Limb (tissue), 2 donors: ENCODE data around the gene BMP7.

ENCODE experiments used
- DNase-seq, 2 donors: peaks; one replicate each; pipeline ENCODE4 v3.0.0-alpha.2; 2016; ENCODE audit errors: extremely low spot score in 2 of 2

The BMP7 gene

DNA sequence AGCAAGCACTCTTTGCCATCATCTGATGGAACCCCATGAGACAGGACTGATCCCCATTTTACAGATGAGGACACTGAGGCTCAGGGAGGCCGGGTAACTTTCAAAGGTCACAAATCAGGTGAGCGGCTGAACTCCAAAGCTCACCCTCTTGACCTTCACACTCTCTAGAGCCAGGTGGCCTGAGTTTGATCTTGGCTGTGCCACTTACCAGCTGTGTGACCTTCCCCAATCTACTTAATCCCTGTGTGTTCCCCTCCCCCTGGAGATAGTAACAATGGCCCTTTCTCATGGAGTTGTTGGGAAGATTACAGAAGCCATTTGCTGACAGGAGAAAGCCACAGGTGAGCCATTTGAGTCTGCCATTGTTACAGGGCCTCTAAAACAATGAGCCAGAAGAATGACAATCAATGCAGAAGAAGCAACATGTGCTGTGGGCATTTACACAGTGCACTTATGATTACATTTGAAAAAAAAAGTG lies 34.5 kb downstream of the BMP7 start:
- DNase-seq: no peak

DNA sequence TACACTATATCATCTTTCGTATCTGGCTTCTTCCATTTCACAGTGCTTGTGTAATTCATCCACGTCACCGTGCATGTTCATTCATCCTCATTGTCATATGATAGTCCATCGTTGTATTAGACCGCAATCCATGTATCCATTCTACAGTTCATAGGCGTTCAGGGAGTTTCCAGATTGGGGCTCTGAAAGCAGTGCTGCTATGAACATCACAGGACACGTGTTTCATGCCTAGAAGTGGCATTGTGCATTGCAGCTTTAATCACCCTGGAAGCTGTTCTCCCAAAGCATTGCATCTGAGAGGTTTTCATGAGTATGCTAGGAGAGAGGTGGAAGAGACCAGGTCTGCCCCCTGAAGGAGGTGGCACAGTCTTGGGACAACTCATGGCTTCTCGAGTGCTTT lies 35.3 kb downstream of the BMP7 start:
- no peak for DNase-seq

DNA sequence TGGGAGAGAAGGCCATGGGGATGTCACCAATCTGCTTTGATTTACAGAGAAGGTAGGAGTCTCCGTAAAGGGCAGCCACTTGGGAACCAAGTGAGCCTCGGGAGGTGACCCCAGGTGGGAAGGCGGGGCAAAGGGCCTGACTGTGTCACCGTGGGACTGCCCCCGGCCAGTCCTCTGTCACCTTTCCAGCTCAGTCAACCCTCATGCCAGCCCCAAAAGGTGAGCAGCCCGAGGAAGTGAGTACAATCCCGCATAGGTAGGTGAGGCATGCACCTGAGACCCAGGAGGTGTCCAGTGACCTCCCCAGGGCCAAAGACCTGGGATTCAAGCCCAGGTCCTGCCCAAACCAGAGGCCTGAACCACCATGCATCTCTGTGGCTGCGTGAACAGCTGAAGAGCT lies 36.2 kb downstream of the BMP7 start:
- DNase-seq: no peak

DNA sequence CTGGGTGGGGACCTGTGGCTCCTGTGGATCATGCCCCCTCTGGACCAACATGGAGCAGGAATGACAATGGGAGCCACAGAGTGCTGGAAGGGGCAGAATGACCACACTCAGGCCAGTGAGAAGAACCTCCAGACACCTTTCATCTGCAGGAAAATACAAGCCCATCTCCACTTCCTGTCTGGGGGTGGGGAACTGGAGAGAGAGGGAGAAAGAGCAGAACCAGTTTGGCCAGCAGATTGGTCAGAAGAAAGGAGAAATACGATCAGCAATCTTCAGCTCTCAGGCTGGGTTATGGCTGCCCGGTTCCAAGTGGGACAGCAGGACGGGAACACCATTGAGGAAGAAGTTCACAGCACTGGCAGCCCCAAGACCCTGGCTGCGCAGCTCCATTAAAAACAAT lies 37.0 kb downstream of the BMP7 start:
- DNase-seq: no peak

DNA sequence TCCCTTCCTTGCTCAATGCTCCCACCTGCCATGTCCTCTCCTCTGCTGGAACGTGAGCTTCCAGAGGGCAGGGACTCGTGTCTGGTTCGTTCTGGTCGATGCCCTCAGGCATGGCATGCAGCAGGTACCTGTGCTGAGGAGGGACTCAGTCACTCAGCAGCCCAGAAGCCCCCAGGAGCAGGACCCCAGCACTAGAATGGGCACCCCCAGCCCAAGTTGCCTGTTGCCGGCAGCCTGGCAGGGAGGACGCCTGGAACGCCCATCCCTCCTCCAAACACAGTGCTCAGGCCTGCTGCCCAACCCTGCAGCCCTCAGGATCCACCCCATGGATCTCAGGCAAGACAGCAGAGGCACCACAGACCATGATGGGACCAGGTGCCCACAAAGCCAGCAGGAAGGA lies 40.6 kb downstream of the BMP7 start:
- no peak for DNase-seq

DNA sequence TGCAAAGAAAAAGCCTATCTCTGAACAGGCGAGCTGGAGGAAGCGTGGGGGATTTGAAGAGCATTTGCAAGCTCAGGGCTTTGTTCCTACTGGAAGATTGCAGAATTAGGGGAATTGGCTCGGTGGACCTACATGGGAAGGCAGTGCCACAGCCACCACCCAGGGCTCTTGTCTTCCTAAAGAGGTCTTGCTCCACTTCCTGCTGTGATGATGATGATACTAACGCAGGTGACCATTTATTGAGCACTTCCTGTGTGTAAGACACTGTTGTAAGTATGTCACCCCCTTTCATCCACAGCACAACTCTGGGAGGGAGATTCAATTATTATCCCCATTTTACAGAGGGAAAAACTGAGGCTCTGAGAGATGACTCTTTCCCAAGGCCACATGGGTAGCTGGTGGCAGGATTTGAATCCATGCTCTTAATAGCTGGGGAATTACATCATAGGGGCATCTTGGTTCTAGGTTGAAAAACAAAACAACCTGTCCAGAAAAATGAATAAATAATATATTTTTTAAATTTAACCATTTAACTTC lies 41.2 kb downstream of the BMP7 start:
- no peak for DNase-seq

DNA sequence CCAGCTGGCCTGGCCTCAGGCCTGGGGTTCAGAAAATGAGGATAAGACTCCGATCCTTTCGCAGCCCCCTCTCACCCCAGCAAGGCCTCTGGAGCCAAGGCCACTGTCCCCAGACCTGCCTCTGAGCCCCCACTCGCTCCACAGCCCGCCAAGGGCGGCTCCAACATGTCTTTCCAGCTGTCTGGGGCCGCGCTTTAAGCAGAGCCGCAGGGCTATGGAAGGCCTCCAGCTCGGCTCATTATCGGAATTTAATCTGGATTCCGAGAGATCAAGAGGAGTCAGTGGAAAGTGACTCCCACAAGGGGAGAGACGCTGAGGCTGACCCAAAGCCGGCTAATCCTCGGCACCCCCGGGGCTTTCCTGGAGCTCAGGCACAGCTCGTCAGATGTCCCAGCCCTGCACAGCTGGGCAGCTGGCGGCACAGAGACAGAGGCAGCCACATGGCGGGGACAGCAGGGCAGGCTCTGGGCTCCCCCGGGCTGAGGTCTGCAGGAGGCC lies 41.8 kb downstream of the BMP7 start:
- DNase-seq: peak; percentile 65 to 69

DNA sequence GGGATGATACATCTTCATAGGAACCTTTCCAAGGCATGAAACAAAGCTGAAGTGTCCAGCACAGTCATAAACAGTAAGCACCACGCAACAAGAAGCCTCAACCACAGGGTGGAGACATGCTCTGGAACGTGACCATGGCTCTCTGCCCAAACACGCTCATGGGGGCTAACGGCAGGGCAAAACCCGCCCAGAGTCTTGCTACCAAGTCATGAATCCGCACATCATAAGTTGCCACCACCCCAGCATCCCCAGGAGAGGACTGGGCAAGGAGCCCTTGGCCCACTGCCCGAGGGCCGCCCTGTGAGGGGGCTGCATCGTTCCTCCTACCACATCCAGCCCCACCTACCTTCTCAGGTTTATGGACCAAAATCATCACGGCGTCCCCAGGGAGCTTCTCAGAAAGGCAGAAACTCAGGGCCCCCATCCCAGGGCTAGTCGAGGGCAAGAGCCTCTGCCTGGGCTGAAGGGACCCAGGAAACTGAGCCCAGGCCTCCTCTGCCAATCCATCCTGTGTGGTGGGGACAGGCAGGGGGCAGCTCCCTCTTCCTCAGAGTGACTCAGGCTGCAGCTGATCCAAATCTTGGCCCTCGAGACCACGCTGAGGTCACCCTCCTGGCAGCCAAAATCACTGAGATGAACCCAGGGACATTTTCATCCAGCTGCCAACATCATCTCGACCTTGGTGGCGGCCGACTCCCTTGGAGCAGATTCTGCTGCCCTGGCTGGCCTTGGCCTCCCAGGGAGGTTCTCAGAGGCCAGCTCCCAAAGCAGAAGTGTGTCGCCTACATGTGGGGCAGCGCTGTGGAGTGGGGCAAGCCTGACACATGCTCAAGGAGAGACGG lies 42.6 kb downstream of the BMP7 start:
- DNase-seq: peak; percentile 51 to 61

DNA sequence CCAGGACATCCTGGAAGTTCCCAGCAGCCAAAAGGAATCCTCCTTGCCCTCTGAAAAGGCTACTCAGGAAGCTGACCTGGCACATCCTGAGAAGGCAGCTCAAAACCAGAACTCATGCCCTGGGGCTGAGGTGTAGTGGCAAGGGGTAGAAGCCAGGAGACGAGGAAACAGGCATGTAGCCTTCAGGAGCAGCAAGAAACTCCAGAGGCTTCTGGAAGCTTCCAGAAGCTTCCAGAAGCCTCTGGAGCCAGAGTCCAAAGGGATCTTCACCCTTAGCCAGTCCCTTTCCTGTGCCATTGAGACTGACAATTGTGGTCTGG lies 43.9 kb downstream of the BMP7 start:
- no peak for DNase-seq

DNA sequence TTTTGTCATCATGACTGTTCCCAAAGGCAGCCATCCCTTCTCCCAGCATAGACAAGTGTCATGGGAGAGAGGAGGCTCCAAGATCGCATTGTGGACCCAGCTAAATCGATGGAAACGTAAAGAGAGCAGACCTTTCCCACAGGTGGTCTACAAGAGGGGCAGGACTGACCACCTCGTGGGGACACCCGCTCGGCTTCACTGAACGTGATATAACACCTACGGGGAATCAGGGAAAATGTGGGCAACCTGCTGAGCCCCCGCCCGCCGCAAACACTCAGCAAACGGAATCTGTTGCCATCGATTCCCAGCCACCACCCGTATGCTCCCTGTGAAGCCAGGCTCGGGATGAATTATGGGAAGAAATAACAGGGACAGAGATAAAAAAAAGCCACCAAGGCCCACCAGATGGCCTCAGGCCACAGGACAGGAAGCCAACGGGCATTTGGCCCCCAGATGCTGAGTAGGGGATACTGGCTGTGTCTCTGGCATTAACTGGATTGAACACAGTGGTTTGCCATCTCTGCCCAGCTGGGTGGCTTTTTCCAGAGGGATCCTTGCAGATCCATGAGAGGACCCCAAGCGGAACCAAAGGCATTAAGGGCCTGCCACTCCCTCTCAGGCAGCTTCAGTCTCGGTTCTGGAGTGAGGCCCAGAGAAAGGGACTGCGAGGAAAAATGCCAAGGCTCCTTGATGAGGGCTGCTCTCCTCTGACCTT lies 44.4 kb downstream of the BMP7 start:
- no peak for DNase-seq

DNA sequence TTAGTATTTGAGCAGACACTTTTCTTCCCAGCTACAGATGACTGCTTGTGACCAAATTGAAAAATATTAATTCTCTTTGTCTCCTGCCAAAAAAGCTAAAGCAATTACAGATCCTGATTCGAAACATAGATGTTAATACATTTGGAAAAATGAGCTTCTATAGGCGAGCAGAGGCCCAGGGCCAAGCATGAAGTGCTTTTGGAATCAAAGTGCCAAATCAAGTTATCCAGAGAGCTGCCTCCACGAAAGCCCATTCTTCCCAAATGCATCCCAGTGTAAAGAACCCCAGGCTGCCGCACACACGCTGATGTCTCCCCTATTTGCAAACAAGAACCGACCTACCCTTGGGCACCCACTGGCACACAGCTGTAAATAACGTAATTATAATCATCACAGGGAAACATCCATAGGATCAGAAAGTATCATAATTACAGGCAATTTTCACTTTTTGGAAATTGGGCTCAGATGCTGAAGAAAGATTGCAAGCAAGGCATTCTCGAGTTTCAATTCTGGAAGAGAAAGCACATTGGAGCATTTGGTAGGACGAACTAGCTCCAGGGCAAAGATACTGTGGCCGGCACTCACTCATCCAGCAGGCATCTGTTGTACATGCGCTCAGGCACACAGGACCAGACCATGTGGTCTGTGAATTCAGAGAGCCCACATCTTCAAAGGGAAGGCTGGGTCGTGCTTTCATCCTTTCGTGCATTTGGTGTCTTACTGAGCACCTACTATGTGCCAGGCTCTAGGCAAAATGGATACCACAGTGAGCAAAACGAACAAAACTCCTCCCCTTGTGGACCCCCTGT lies 45.9 kb downstream of the BMP7 start:
- peak in 1 of 2 donors; percentile 86 for DNase-seq

DNA sequence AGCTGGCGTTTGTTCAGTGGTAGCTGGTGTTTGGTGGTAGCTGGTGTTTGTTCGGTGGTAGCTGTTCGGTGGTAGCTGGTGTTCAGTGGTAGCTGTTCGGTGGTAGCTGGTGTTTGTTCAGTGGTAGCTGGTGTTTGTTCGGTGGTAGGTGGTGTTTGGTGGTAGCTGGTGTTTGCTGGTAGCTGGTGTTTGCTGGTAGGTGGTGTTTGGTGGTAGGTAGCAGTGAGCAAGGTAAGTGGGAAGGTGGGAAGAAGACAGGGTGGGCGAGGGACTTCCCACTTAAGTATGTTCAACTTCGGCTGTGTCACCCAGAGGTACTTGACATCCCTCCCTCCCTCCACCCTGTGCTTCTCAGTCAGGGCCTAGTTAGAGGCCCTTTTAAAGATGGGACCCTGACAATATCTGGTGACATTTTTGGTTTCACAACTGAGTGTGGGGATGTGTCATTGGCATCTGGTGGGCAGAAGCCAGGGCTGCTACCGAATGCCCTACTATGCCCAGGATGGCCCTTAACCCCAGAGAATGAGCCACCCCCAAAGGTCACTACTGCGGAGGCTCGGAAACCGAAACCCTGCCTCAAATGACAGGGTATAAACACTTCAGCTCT lies 47.3 kb downstream of the BMP7 start:
- DNase-seq: no peak

DNA sequence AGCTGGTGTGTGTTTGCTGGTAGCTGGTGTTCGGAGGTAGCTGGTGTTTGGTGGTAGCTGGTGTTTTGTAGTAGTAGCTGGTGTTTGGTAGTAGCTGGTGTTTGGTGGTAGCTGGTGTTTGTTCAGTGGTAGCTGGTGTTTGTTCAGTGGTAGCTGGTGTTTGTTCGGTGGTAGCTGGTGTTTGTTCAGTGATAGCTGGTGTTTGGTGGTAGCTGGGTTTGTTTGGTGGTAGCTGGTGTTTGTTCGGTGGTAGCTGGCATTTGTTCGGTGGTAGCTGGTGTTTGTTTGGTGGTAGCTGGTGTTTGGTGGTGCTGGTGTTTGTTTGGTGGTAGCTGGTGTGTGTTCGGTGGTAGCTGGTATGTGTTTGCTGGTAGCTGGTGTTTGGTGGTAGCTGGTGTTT lies 48.0 kb downstream of the BMP7 start:
- no peak for DNase-seq

DNA sequence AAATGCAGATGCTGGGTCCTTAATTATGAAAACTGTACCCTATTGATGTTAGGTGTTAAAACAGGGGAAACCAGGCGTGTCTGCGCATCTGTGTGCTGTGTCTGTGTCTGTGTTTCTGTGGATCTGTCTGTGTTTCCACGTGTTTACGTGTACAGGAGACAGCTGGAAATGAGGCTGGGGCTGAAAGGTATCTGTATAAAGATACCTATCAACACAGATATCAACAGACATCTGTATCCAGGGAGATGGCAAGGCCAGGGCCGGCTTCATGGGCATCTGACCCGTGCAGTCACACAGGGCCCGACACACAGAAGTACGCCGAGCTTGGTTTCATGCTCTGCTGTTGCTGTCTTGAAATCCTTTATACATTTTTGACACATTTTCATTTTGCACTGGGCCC lies 48.6 kb downstream of the BMP7 start:
- DNase-seq: no peak

DNA sequence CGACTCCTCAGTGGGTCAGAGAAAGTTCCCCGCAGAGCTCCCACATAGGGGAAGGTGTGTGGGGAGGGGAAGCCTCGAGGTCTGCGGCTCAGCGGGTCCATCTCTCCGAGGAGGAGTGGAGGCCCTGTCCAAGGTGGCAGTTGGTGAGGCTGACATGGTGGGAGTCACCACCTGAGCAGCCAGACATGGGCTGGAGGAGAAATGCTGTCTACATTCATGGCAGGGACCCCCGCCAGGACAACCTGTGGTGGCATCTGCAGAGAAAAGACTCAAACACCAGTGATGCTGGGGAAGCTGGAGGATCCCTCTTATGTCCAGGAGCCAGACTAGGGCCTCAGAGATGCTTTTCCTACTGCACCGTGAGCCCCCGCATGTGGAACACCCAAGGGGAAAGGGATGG lies 49.8 kb downstream of the BMP7 start:
- no peak for DNase-seq

DNA sequence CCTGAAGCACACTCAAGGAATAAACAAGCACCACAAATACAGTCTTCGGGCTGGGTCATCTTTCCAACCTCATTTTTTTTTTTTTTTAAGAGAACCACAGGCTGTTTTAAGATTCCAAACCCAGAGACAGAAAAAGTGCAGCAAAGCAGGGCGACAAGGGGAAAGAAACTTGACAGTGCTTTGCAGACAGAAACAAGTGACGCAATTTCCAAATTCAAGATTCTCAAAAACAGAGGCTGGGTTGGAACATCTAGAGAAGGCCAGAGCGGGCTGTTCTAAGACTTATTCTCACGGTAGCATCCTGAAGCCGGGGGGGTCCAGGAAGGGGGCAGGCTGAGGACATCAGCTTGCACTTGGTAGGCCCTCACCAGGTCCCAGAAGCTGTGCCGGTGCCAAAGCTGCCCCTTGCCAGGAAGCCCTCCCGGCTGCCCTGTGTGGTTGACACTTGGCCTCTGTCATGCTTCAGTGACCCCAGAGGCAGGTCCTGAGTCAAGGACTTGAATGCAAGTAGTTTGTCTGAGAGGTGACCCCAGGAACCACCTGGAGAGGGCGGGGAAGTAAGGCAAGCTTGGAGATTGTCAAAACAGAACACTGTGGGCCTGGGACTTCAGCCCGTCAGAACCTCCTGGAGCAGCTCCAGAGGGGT lies 50.5 kb downstream of the BMP7 start:
- DNase-seq: no peak

DNA sequence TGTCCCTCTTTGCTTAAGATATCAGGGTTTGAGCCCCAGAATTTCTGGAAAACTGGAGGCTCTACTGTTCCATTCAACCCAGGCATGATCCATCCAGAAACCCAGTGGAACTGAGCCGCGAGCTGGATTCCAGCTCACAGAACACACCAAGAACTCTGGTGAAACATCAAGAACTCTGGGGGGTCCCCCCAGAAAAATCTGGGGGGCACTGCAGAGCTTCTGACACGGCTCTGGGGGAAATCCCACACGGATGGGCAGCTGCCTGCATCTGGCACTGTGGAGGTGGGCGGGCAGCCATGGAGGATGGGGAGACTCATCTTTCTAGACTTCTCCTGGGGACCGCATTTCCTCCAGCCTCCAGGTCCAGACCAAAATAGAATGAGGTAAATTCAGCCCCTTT lies 51.0 kb downstream of the BMP7 start:
- no peak for DNase-seq

DNA sequence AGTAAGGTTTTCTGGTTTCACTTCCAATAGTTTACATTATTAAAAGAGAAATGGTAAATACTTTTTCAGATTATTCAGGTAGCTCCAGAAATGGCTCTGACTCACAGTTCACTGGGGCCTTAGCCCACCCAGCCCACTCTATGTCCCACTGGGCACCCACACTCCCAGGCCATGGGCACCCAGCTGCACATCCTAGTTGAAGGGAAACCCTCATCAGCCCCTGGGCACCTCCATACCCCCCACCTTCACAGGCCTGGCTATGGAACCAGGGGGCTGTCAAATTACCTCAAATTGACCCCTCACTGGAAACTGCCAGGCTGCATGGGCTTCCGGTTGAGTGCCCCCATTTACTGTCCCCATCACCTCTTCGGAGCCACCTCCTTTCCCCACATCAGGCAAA lies 51.5 kb downstream of the BMP7 start:
- no peak for DNase-seq

DNA sequence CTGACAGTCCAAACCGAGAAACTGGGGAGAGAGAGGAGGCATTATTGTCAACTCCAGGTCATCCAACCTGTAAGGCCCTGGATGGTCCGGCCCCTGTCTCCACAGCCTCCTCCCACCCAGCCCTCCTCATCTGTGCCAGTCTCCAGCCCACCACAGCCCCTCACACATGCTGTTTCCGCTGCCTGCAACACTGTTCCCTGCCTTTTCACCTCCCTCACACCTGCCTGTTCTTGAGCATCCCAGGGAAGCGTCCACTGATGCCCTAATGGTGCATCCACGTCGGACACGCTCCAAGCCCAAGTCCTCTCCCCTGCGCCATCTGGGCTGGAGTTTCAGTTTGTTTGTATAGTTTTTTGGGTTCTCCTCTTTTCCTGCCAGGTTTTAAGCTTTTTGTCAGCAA lies 52.0 kb downstream of the BMP7 start:
- DNase-seq: no peak

DNA sequence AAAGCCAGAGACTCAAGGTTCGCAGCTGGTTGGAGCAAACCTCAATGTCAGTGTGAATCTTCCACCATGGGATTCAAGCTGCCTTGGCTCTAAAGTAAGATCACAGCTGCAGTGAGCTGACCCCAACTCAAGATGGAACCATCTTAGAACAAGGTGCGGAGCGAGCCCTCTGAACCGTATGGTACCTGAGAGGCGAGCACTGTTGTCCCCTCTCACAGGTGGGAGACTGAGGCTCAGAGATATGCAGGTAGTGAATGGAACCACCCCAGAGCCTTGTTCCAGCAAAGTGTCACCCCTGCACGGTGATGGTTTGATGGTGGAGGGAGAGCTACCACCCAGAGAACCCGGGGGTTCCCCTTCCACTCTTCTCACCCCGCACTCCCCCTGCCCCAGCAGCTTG lies 52.5 kb downstream of the BMP7 start:
- DNase-seq: no peak

DNA sequence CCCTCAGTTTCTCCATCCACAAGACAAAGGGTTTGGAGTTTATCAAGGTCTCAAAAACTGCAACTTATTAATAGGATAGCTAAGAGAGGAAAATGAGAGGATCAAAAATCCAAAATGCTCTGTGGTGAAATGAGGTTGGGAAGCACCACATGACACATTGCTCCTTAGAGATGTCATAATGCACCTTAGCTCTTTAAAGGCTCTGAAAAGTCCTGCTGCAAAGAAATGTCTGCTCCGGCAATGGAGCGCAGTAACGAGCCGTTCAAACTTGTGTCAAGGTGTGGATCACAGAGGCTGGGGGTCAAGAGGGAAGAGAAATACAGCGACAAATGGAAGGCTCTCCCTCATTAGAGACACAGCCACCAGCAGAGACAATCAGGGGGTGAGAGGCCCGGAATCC lies 53.1 kb downstream of the BMP7 start:
- no peak for DNase-seq
